Neural crest cell (in vitro differentiated cells): ENCODE data around the gene CALN1. TPM values are rescaled to one million over a fixed set of nuclear protein-coding genes. Genes with fewer than 3 reads are reported as not detected.

Experiments used
- DNase-seq: peaks from one replicate; pipeline ENCODE4 v3.0.0; 2021; ENCODE audit warnings: low read depth, mixed read lengths, low spot score
- H3K27ac Mint-ChIP-seq: one replicate; pipeline ENCODE4 v1.8.0; 2021; ENCODE audit warnings: mild to moderate bottlenecking, mixed read lengths; ENCODE audit not compliant: unreplicated experiment
- H3K27me3 Mint-ChIP-seq: 2 replicates; pipeline ENCODE4 v1.8.0; 2021; ENCODE audit warnings: low read depth, mild to moderate bottlenecking, mixed read lengths
- H3K36me3 Mint-ChIP-seq: 2 replicates; pipeline ENCODE4 v1.8.0; 2021; ENCODE audit warnings: low read depth, mild to moderate bottlenecking, mixed read lengths
- H3K4me1 Mint-ChIP-seq: 2 replicates; pipeline ENCODE4 v1.8.0; 2021; ENCODE audit warnings: mixed read lengths
- H3K4me3 Mint-ChIP-seq: one replicate; pipeline ENCODE4 v1.8.0; 2021; ENCODE audit warnings: mild to moderate bottlenecking, mixed read lengths
- H3K9me3 Mint-ChIP-seq: 2 replicates; pipeline ENCODE4 v1.8.0; 2021; ENCODE audit warnings: mixed read lengths
- CTCF ChIP-seq: fragments of 200-600 bp; sonication (generic); conservative IDR thresholded peaks from 2 replicates; pipeline ENCODE4 v1.5.0; 2021; ENCODE audit warnings: antibody characterized with exemption, mild to moderate bottlenecking
- total RNA-seq: library from RNA; stranded (reverse); gene quantifications from 2 replicates; pipeline ENCODE4 v1.2.1, GENCODE V29; 2021

CALN1 gene
- total RNA-seq, 1 donor from 2014 or later: 0.51 TPM

GRCh38 chr7:72265071-72265904 lies 146.8 kb downstream of the CALN1 start:
- Mint-ChIP-seq H3K4me3 (no peak overlapping the region), H3K9me3 (peaks cover 2% of the 10 kb centered on the region), H3K36me3 (peaks cover 2% of the 10 kb centered on the region), H3K27ac (no peak overlapping the region), H3K4me1 (peaks cover 15% of the 10 kb centered on the region), H3K27me3 (peaks cover 2% of the 10 kb centered on the region)
- no peak for TF ChIP-seq CTCF
- no peak for DNase-seq

GRCh38 chr7:72260406-72260805 lies 151.7 kb downstream of the CALN1 start:
- Mint-ChIP-seq H3K27me3 (no peaks in the 10 kb centered on the region), H3K36me3 (no peaks in the 10 kb centered on the region), H3K4me1 (no peaks in the 10 kb centered on the region), H3K27ac (no peak overlapping the region), H3K4me3 (no peak overlapping the region), H3K9me3 (no peaks in the 10 kb centered on the region)
- DNase-seq: no peak
- TF ChIP-seq CTCF: no peak

GRCh38 chr7:72258074-72258473 lies 154.1 kb downstream of the CALN1 start:
- H3K27me3 Mint-ChIP-seq: no peaks in the 10 kb centered on the region
- no peak overlapping the region for H3K27ac Mint-ChIP-seq
- no peak overlapping the region for H3K4me3 Mint-ChIP-seq
- H3K36me3 Mint-ChIP-seq: no peaks in the 10 kb centered on the region
- no peaks in the 10 kb centered on the region for H3K4me1 Mint-ChIP-seq
- DNase-seq: no peak
- no peaks in the 10 kb centered on the region for H3K9me3 Mint-ChIP-seq
- TF ChIP-seq CTCF: no peak

GRCh38 chr7:72254455-72254854 lies 157.7 kb downstream of the CALN1 start:
- Mint-ChIP-seq H3K4me1 (no peaks in the 10 kb centered on the region), H3K9me3 (peaks cover 2% of the 10 kb centered on the region), H3K27me3 (no peaks in the 10 kb centered on the region), H3K36me3 (peaks cover 2% of the 10 kb centered on the region), H3K4me3 (no peak overlapping the region), H3K27ac (no peak overlapping the region)
- TF ChIP-seq CTCF: no peak
- no peak for DNase-seq

- H3K27me3 Mint-ChIP-seq: no peaks in the 10 kb centered on the region
Observed at GRCh38 chr7:72249106-72249505, 163.0 kb downstream of the CALN1 start.

More at GRCh38 chr7:72249106-72249505, 163.0 kb downstream of the CALN1 start:
- no peak overlapping the region for H3K27ac Mint-ChIP-seq
- H3K9me3 Mint-ChIP-seq: peaks cover 5% of the 10 kb centered on the region
- peaks cover 5% of the 10 kb centered on the region for H3K36me3 Mint-ChIP-seq
- no peak for TF ChIP-seq CTCF
- DNase-seq: no peak
- no peak overlapping the region for H3K4me3 Mint-ChIP-seq
- H3K4me1 Mint-ChIP-seq: no peaks in the 10 kb centered on the region
